WTC11 (cell line): ENCODE measurements around the gene ACP1. TPM values are rescaled to one million over a fixed set of nuclear protein-coding genes. Genes with fewer than 3 reads are reported as not detected.

ENCODE experiments used
- ARID4B ChIP-seq: sonication (generic); formaldehyde crosslinking; IDR thresholded peaks from 2 replicates; pipeline ENCODE4 v1.8.0; 2023; ENCODE audit warnings: missing genetic modification reagents, mild to moderate bottlenecking, borderline replicate concordance
- ELF4 ChIP-seq: sonication (generic); formaldehyde crosslinking; IDR thresholded peaks from 2 replicates; pipeline ENCODE4 v1.8.1; 2022; ENCODE audit warnings: low read depth, mild to moderate bottlenecking, moderate library complexity, missing genetic modification reagents
- EMX1 ChIP-seq: fragments of 250-450 bp; sonication (Bioruptor Pico); IDR thresholded peaks from 2 replicates; pipeline ENCODE4 v1.8.0; 2021; ENCODE audit warnings: mild to moderate bottlenecking
- ERG ChIP-seq: fragments of 250-450 bp; sonication (Bioruptor Pico); IDR thresholded peaks from 2 replicates; pipeline ENCODE4 v1.8.0; 2021; ENCODE audit warnings: mild to moderate bottlenecking
- ESRRA ChIP-seq: sonication (generic); formaldehyde crosslinking; IDR thresholded peaks from 2 replicates; pipeline ENCODE4 v1.8.1; 2022; ENCODE audit warnings: mild to moderate bottlenecking, missing genetic modification reagents, borderline replicate concordance
- FOXK1 ChIP-seq: sonication (generic); formaldehyde crosslinking; IDR thresholded peaks from 2 replicates; pipeline ENCODE4 v1.8.0; 2022; ENCODE audit warnings: mild to moderate bottlenecking, moderate library complexity, missing genetic modification reagents
- IRF1 ChIP-seq: sonication (generic); formaldehyde crosslinking; IDR thresholded peaks from 2 replicates; pipeline ENCODE4 v1.8.0; 2023; ENCODE audit warnings: missing genetic modification reagents
- JUN ChIP-seq: sonication (generic); formaldehyde crosslinking; IDR thresholded peaks from 2 replicates; pipeline ENCODE4 v1.8.0; 2023; ENCODE audit warnings: mild to moderate bottlenecking, missing genetic modification reagents
- MXD4 ChIP-seq: fragments of 250-450 bp; sonication (Bioruptor Pico); IDR thresholded peaks from 2 replicates; pipeline ENCODE4 v1.8.0; 2021; ENCODE audit warnings: mild to moderate bottlenecking, moderate library complexity, borderline replicate concordance
- NFATC4 ChIP-seq: fragments of 250-450 bp; sonication (Bioruptor Pico); IDR thresholded peaks from 2 replicates; pipeline ENCODE4 v1.9.0; 2021; ENCODE audit warnings: mild to moderate bottlenecking
- NFYB ChIP-seq: sonication (generic); formaldehyde crosslinking; conservative IDR thresholded peaks from 2 replicates; pipeline ENCODE4 v1.8.0; 2022; ENCODE audit warnings: low read depth, missing genetic modification reagents
- SP1 ChIP-seq: sonication (generic); formaldehyde crosslinking; conservative IDR thresholded peaks from 2 replicates; pipeline ENCODE4 v1.8.1; 2022; ENCODE audit warnings: missing genetic modification reagents
- TCF7 ChIP-seq: sonication (generic); formaldehyde crosslinking; IDR thresholded peaks from 2 replicates; pipeline ENCODE4 v1.8.0; 2022; ENCODE audit warnings: mild to moderate bottlenecking, low read depth, missing genetic modification reagents, moderate library complexity
- USF1 ChIP-seq: sonication (generic); formaldehyde crosslinking; IDR thresholded peaks from 2 replicates; pipeline ENCODE4 v1.8.0; 2022; ENCODE audit warnings: mild to moderate bottlenecking, missing genetic modification reagents
- ZBTB43 ChIP-seq: sonication (generic); formaldehyde crosslinking; IDR thresholded peaks from 2 replicates; pipeline ENCODE4 v1.8.1; 2023; ENCODE audit warnings: mild to moderate bottlenecking, missing genetic modification reagents
- ZNF121 ChIP-seq: sonication (generic); formaldehyde crosslinking; IDR thresholded peaks from 2 replicates; pipeline ENCODE4 v1.8.0; 2023; ENCODE audit warnings: missing genetic modification reagents
- ZNF232 ChIP-seq: sonication (generic); formaldehyde crosslinking; IDR thresholded peaks from 2 replicates; pipeline ENCODE4 v1.8.0; 2022; ENCODE audit warnings: mild to moderate bottlenecking, missing genetic modification reagents
- ZNF281 ChIP-seq: sonication (generic); formaldehyde crosslinking; IDR thresholded peaks from 2 replicates; pipeline ENCODE4 v1.8.0; 2023; ENCODE audit warnings: mild to moderate bottlenecking, missing genetic modification reagents
- ZNF317 ChIP-seq: sonication (generic); formaldehyde crosslinking; IDR thresholded peaks from 2 replicates; pipeline ENCODE4 v1.8.1; 2023; ENCODE audit warnings: low read depth, mild to moderate bottlenecking, moderate library complexity, missing genetic modification reagents, borderline replicate concordance
- total RNA-seq: library from RNA; stranded (reverse); gene quantifications from 3 replicates; pipeline ENCODE4 v1.2.3, GENCODE V29; 2021
- TF ChIP-seq, protein P1 (sequence below): sonication (generic); formaldehyde crosslinking; IDR thresholded peaks from 2 replicates; pipeline ENCODE4 v1.8.1; 2022; ENCODE audit warnings: low read depth, missing genetic modification reagents, borderline replicate concordance
- TF ChIP-seq, protein P2 (sequence below): fragments of 250-450 bp; sonication (Bioruptor Pico); IDR thresholded peaks from 2 replicates; pipeline ENCODE4 v1.9.0; 2021; ENCODE audit warnings: mild to moderate bottlenecking
- TF ChIP-seq, protein P3 (sequence below): fragments of 250-450 bp; sonication (Bioruptor Pico); IDR thresholded peaks from 2 replicates; pipeline ENCODE4 v1.9.0; 2021; ENCODE audit warnings: moderate library complexity, mild to moderate bottlenecking, inconsistent platforms, borderline replicate concordance

Gene ACP1
- total RNA-seq, 1 experiment from 2014 or later = 150 TPM

GRCh38 chr2:263774-264492 is 814 bp upstream of the ACP1 start, which contains the start of gene SH3YL1 (continued):
- TF ChIP-seq ZNF121 (CRISPR knock-in tag) (no peak; the same call in 1 of the 2 replicates), TCF7 (CRISPR knock-in tag) (no peak), FOXK1 (CRISPR knock-in tag) (no peak), SP1 (CRISPR knock-in tag) (no peak), NFYB (CRISPR knock-in tag) (no peak), NFATC4 (no peak), USF1 (CRISPR knock-in tag) (peak; percentile 61), ZNF281 (CRISPR knock-in tag) (no peak), ZNF317 (CRISPR knock-in tag) (no peak), ZBTB43 (CRISPR knock-in tag) (0 out of 2 replicates have a peak, but pooled peaks have one; percentile 60), ZNF232 (CRISPR knock-in tag) (0 out of 2 replicates have a peak, but pooled peaks have one; percentile 33), ARID4B (CRISPR knock-in tag) (peak; percentile 34; the same call in 1 of the 2 replicates), EMX1 (no peak), ERG (no peak), JUN (CRISPR knock-in tag) (peak; percentile 83), MXD4 (no peak), ESRRA (CRISPR knock-in tag) (no peak), ELF4 (0 out of 2 replicates have a peak, but pooled peaks have one; percentile 73), IRF1 (CRISPR knock-in tag) (no peak)
- TF ChIP-seq, protein P1, sequence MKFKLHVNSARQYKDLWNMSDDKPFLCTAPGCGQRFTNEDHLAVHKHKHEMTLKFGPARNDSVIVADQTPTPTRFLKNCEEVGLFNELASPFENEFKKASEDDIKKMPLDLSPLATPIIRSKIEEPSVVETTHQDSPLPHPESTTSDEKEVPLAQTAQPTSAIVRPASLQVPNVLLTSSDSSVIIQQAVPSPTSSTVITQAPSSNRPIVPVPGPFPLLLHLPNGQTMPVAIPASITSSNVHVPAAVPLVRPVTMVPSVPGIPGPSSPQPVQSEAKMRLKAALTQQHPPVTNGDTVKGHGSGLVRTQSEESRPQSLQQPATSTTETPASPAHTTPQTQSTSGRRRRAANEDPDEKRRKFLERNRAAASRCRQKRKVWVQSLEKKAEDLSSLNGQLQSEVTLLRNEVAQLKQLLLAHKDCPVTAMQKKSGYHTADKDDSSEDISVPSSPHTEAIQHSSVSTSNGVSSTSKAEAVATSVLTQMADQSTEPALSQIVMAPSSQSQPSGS (CRISPR knock-in tag) = no peak
- TF ChIP-seq, protein P2, sequence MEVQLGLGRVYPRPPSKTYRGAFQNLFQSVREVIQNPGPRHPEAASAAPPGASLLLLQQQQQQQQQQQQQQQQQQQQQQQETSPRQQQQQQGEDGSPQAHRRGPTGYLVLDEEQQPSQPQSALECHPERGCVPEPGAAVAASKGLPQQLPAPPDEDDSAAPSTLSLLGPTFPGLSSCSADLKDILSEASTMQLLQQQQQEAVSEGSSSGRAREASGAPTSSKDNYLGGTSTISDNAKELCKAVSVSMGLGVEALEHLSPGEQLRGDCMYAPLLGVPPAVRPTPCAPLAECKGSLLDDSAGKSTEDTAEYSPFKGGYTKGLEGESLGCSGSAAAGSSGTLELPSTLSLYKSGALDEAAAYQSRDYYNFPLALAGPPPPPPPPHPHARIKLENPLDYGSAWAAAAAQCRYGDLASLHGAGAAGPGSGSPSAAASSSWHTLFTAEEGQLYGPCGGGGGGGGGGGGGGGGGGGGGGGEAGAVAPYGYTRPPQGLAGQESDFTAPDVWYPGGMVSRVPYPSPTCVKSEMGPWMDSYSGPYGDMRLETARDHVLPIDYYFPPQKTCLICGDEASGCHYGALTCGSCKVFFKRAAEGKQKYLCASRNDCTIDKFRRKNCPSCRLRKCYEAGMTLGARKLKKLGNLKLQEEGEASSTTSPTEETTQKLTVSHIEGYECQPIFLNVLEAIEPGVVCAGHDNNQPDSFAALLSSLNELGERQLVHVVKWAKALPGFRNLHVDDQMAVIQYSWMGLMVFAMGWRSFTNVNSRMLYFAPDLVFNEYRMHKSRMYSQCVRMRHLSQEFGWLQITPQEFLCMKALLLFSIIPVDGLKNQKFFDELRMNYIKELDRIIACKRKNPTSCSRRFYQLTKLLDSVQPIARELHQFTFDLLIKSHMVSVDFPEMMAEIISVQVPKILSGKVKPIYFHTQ (CRISPR knock-in tag) = no peak
- TF ChIP-seq, protein P3, sequence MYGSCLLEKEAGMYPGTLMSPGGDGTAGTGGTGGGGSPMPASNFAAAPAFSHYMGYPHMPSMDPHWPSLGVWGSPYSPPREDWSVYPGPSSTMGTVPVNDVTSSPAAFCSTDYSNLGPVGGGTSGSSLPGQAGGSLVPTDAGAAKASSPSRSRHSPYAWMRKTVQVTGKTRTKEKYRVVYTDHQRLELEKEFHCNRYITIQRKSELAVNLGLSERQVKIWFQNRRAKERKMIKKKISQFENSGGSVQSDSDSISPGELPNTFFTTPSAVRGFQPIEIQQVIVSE (CRISPR knock-in tag) = no peak
